NCI-H1092 treated with DMSO at 0.1 percent for 48 hours (cell line): Measurements from ENCODE around the gene ECHS1.

ENCODE experiments used
- DNase-seq: peaks from one replicate; lab custom pipeline; 2025; lab: John Stamatoyannopoulos, UW

ECHS1 gene

GRCh38 chr10:133339708-133340380 lies 33.3 kb downstream of the ECHS1 start:
- DNase-seq = no peak

- DNase-seq = no peak
Observed at GRCh38 chr10:133338080-133339071, 34.8 kb downstream of the ECHS1 start.

- no peak for DNase-seq
Observed at GRCh38 chr10:133337370-133337725, 35.8 kb downstream of the ECHS1 start.

- DNase-seq = no peak
Observed at GRCh38 chr10:133336577-133337369, 36.4 kb downstream of the ECHS1 start, which contains the start of gene CALY. CALY (minus strand) TSS chr10:133336896; CDS start chr10:133328989, 7,907 bp downstream.

GRCh38 chr10:133336118-133336576 lies 37.0 kb downstream of the ECHS1 start:
- DNase-seq = no peak

- no peak for DNase-seq
Observed at GRCh38 chr10:133335246-133336117, 37.7 kb downstream of the ECHS1 start.

- no peak for DNase-seq
Observed at GRCh38 chr10:133334503-133335245, 38.5 kb downstream of the ECHS1 start.

GRCh38 chr10:133332936-133333699 lies 40.0 kb downstream of the ECHS1 start:
- no peak for DNase-seq

GRCh38 chr10:133329491-133330202 lies 43.5 kb downstream of the ECHS1 start:
- DNase-seq = peak; percentile 68

- no peak for DNase-seq
Observed at GRCh38 chr10:133328358-133329343, 44.5 kb downstream of the ECHS1 start.

GRCh38 chr10:133327651-133328357 lies 45.4 kb downstream of the ECHS1 start:
- DNase-seq = no peak

GRCh38 chr10:133326745-133327650 lies 46.2 kb downstream of the ECHS1 start:
- DNase-seq = no peak

GRCh38 chr10:133326223-133326551 lies 47.0 kb downstream of the ECHS1 start:
- DNase-seq = no peak

GRCh38 chr10:133325440-133326222 lies 47.5 kb downstream of the ECHS1 start:
- DNase-seq = peak; percentile 13

- DNase-seq = no peak
Observed at GRCh38 chr10:133324857-133325260, 48.3 kb downstream of the ECHS1 start.
